D721Med (cell line): Measurements from ENCODE around the gene ATF7.

Source experiments
- DNase-seq: peaks from one replicate; pipeline ENCODE4 v3.0.0; 2011; ENCODE audit warnings: low spot score; ENCODE audit not compliant: insufficient read length
- FAIRE-seq: peaks from 2 replicates; lab custom pipeline; 2011; peaks lifted over from hg19 to GRCh38; lab: Jason Lieb, UNC
- CTCF ChIP-seq: IDR thresholded peaks from 2 replicates; pipeline ENCODE4 v1.5.1; 2012; ENCODE audit warnings: mild to moderate bottlenecking, control low read depth; ENCODE audit not compliant: insufficient read depth; ENCODE audit errors: missing control alignments

ATF7 gene

GRCh38 chr12:53626702-53627169, 554 bp upstream of the ATF7 start:
- TF ChIP-seq CTCF = no peak
- no peak for FAIRE-seq
- DNase-seq = no peak

DNA sequence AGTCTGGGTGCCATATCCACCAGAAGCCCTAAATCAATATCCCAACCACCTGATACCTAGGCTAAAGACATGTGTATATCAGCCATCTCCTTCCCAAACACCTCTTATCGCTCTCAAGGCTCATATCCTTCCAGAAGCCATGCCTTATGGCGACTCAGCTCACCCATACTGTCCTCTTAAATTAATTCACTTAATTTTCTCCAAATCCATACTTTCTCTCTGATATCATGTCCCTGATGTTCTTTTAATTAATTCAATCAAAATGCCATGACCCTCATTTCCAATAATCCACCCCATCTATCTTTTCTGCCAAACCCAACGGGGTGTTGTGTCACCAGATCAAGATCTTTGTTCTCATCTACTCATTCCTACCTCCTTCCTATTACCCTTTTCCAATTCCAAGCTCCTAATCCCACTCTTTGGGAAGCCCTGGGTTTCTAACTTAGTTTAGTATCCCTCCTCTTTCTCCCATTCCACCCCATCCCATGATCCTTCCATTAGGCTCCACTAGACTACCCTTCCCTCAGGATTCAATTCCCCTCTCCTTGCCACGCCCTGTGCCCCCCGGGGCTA, 723 bp downstream of the ATF7 start:
- DNase-seq (no peak), FAIRE-seq (no peak)
- no peak for TF ChIP-seq CTCF

- DNase-seq = no peak
- no peak for FAIRE-seq
- TF ChIP-seq CTCF = no peak
Measured at GRCh38 chr12:53624956-53625355, 1.2 kb downstream of the ATF7 start.

GRCh38 chr12:53624458-53624857, 1.7 kb downstream of the ATF7 start:
- DNase-seq = no peak
- TF ChIP-seq CTCF = no peak
- no peak for FAIRE-seq

DNA sequence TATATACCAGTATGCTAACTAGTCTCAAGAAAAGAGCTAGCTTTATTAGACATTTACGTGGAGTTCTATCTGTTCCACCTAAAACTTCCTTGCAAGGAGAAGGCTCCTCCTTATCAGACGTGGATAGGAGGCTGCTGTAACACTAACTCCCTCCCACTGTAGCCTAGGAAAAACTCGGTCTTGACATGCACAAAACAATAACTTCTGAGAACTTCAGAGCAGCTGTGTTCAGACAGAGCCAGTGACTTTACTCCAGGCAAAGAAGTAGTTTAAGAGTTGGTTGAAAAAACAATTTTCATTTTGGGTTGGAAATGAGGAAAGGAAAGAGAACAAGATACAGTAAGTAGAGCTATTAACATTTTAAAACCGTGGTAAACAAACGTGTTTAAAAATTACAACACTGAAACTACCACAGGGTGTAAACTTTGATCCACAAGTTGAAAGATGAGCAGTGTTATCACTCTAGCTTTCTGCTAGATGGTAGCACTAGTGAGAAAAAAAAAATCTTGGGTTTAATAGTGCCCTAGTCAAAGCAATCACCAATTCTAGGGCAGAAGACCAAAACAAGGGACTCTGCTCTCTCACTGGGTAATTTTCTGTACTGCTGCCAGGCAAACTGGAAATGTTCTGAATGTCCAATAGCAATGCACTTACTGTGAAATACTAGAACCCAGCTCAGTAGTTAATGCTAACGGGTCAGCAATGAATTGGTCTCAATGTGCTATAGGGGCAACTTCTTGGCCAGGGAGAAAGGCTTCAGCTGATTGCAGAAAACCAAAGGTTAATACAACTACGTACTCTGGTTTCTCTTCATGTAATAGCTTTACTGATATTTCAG, 2.4 kb downstream of the ATF7 start:
- no peak for FAIRE-seq

GRCh38 chr12:53622724-53623123, 3.5 kb downstream of the ATF7 start:
- TF ChIP-seq CTCF = no peak
- FAIRE-seq (no peak), DNase-seq (no peak)

More for the DNA sequence above, 2.4 kb downstream of the ATF7 start:
- no peak for DNase-seq
- no peak for TF ChIP-seq CTCF

DNA sequence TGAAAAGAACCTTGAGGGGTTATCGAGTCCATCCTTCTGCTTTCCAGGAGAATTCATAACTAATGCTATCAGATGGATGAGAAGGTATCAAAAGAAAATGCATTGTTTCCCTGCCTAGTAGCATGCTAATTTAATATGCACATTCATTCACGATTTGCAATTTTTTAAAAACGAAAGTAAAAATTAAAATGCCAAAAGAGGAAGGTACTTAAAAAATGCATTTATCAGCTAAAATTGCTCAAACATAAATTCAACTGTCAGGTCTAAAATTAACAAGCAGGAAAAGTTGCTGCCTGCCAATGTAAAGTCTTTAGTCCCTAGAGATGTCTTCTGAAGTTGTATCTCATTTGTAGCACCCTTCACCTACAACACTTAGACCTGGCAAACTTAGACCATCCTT, 7.9 kb downstream of the ATF7 start:
- no peak for DNase-seq
- no peak for FAIRE-seq

More for the DNA sequence above, 7.9 kb downstream of the ATF7 start:
- no peak for TF ChIP-seq CTCF
